Calu3 (cell line): Measurements from ENCODE around the gene PLD1. TPM values are rescaled to one million over a fixed set of nuclear protein-coding genes. Genes with fewer than 3 reads are reported as not detected.

Source experiments
- BruUV-seq: library from RNA; stranded (reverse); fragments of 400-500 nt; replicated peaks from 2 replicates; lab custom pipeline; 2021; lab: Mats Ljungman, UMichigan
- CTCF ChIA-PET: fragments of 300-600 bp; sonication (Branson Sonifier 250); formaldehyde crosslinking; loops from one replicate; lab custom pipeline; 2022; ENCODE audit warnings: antibody characterized with exemption; lab: Charles Lee
- DNase-seq: peaks from one replicate; pipeline ENCODE4 v3.0.0; 2022
- H3K27ac Mint-ChIP-seq: one replicate; pipeline ENCODE4 v1.8.0; 2022; ENCODE audit warnings: mixed read lengths; ENCODE audit not compliant: unreplicated experiment
- H3K27me3 Mint-ChIP-seq: one replicate; pipeline ENCODE4 v1.8.0; 2022; ENCODE audit warnings: mixed read lengths; ENCODE audit not compliant: unreplicated experiment
- H3K36me3 Mint-ChIP-seq: one replicate; pipeline ENCODE4 v1.8.0; 2022; ENCODE audit warnings: mild to moderate bottlenecking, moderate library complexity, mixed read lengths; ENCODE audit not compliant: insufficient read depth, unreplicated experiment
- H3K4me1 Mint-ChIP-seq: one replicate; pipeline ENCODE4 v1.8.0; 2022; ENCODE audit warnings: mild to moderate bottlenecking, low read depth, mixed read lengths; ENCODE audit not compliant: unreplicated experiment
- H3K4me3 Mint-ChIP-seq: one replicate; pipeline ENCODE4 v1.8.0; 2022; ENCODE audit warnings: mild to moderate bottlenecking, low read depth, moderate library complexity, mixed read lengths; ENCODE audit not compliant: unreplicated experiment
- H3K9me3 Mint-ChIP-seq: one replicate; pipeline ENCODE4 v1.8.0; 2022; ENCODE audit warnings: low read depth, mixed read lengths; ENCODE audit not compliant: unreplicated experiment
- intact Hi-C: fragments of 100-400 bp; cut with micrococcal nuclease; formaldehyde crosslinking; loops from one replicate; pipeline ENCODE4 v1.10.0; 2022; ENCODE audit not compliant: unreplicated experiment
- total RNA-seq: library from RNA; stranded (reverse); gene quantifications from 2 replicates; pipeline ENCODE4 v1.2.3, GENCODE V29; 2022
- TF ChIP-seq, protein P1 (sequence below): fragments of 200-600 bp; IDR thresholded peaks from one replicate; pipeline ENCODE4 v1.8.0; 2022; ENCODE audit warnings: antibody characterized with exemption; ENCODE audit not compliant: unreplicated experiment

PLD1 gene
- total RNA-seq, 1 experiment from 2014 or later, result 61.2 TPM

DNA sequence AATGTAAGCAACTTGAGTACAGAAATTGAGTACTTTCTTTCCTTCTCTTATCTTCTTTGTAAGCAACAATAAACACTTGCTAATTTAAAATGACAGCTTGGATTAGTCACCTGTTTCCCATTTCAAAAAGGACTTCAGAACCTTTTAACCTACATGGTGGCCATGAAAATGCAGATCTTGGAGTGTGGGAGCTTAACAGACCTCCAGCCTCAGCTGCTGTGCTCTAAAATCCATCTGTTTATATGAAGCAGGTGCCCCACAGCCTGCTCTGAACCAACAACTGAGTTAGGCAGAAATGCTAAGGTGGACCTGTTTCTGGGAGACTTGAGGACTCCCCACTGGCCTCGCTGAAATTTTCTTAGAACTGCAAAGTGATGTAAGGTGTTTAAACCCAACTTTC lies 259.0 kb downstream of the PLD1 start:
- CTCF ChIA-PET, result interaction anchor here (0.6 kb wide), 1 partner anchor 39 kb away, joined by 5 read pairs; no protein-coding TSS in a partner anchor
- no peaks in the 10 kb centered on the region for H3K4me1 Mint-ChIP-seq
- H3K27me3 Mint-ChIP-seq, result no peaks in the 10 kb centered on the region
- intact Hi-C loops, result no loop called here
- no peaks in the 10 kb centered on the region for H3K36me3 Mint-ChIP-seq
- BruUV-seq, result no TSS peak
- H3K9me3 Mint-ChIP-seq, result no peaks in the 10 kb centered on the region
- H3K27ac Mint-ChIP-seq, result no peak overlapping the region
- no peak overlapping the region for H3K4me3 Mint-ChIP-seq
- TF ChIP-seq, protein P1, sequence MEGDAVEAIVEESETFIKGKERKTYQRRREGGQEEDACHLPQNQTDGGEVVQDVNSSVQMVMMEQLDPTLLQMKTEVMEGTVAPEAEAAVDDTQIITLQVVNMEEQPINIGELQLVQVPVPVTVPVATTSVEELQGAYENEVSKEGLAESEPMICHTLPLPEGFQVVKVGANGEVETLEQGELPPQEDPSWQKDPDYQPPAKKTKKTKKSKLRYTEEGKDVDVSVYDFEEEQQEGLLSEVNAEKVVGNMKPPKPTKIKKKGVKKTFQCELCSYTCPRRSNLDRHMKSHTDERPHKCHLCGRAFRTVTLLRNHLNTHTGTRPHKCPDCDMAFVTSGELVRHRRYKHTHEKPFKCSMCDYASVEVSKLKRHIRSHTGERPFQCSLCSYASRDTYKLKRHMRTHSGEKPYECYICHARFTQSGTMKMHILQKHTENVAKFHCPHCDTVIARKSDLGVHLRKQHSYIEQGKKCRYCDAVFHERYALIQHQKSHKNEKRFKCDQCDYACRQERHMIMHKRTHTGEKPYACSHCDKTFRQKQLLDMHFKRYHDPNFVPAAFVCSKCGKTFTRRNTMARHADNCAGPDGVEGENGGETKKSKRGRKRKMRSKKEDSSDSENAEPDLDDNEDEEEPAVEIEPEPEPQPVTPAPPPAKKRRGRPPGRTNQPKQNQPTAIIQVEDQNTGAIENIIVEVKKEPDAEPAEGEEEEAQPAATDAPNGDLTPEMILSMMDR, result no peak
- DNase-seq, result no peak

Other genes with a start within 250 kb of the PLD1 start
- gene TMEM212, start 32.9 kb upstream of the PLD1 start, total RNA-seq, result not detected in 2 replicates
- gene FNDC3B, start 229.1 kb upstream of the PLD1 start, total RNA-seq, result 345 and 453 TPM in 2 replicates